H1 (cell line): ENCODE measurements around the gene GPR31. TPM values are rescaled to one million over a fixed set of nuclear protein-coding genes. Genes with fewer than 3 reads are reported as not detected.

Source experiments
- CTCF ChIA-PET: fragments of 300-600 bp; sonication (Branson Sonifier 250); formaldehyde crosslinking; loops from one replicate; lab custom pipeline; 2021; ENCODE audit not compliant: partially characterized antibody; lab: Charles Lee
- POLR2A ChIA-PET: fragments of 300-600 bp; sonication (Branson Sonifier 250); formaldehyde crosslinking; loops from one replicate; lab custom pipeline; 2021; ENCODE audit warnings: inconsistent platforms; ENCODE audit not compliant: partially characterized antibody; lab: Charles Lee
- DNase-seq, 2 experiments: peaks; one replicate each; pipeline versions ENCODE4 v3.0.0 to v3.0.0-alpha.2; 2010 to 2022; ENCODE audit warnings: low spot score in 2 of 2, low read depth in 1 of 2, mixed read lengths in 1 of 2
- FAIRE-seq: peaks from 2 replicates; lab custom pipeline; 2011; peaks lifted over from hg19 to GRCh38; lab: Jason Lieb, UNC
- H2AFZ ChIP-seq: 2 replicates; pipeline ENCODE4 v1.8.1; 2012; ENCODE audit warnings: low read length, inconsistent platforms
- H2AK5ac ChIP-seq: 2 replicates; pipeline ENCODE4 v1.6.1; 2013; ENCODE audit warnings: low read depth, low read length
- H2BK120ac ChIP-seq: replicated peaks from 2 replicates; pipeline ENCODE3; 2013; ENCODE audit warnings: low read depth, low read length, inconsistent platforms
- H2BK12ac ChIP-seq: 2 replicates; pipeline ENCODE4 v1.6.1; 2013; ENCODE audit warnings: low read depth, low read length
- H2BK15ac ChIP-seq: 2 replicates; pipeline ENCODE4 v1.6.1; 2013; ENCODE audit warnings: low read length
- H2BK20ac ChIP-seq: 2 replicates; pipeline ENCODE4 v1.6.1; 2013; ENCODE audit warnings: low read length
- H2BK5ac ChIP-seq: 2 replicates; pipeline ENCODE4 v1.6.1; 2013; ENCODE audit warnings: low read depth, low read length
- H3K14ac ChIP-seq: 2 replicates; pipeline ENCODE4 v1.6.1; 2013; ENCODE audit warnings: inconsistent platforms; ENCODE audit not compliant: insufficient read length
- H3K18ac ChIP-seq: 2 replicates; pipeline ENCODE4 v1.6.1; 2013; ENCODE audit warnings: low read length; ENCODE audit errors: extremely low read depth
- H3K23ac ChIP-seq: 2 replicates; pipeline ENCODE4 v1.6.1; 2013; ENCODE audit warnings: inconsistent platforms; ENCODE audit not compliant: insufficient read length
- H3K23me2 ChIP-seq: 2 replicates; pipeline ENCODE4 v1.6.1; 2013; ENCODE audit warnings: low read depth, low read length
- H3K27ac ChIP-seq: 2 replicates; pipeline ENCODE4 v1.6.1; 2011; ENCODE audit warnings: low read depth, low read length, inconsistent platforms
- H3K27me3 ChIP-seq, 4 experiments: replicated peaks in 1 of 4; 1 replicate in 1 of 4; 2 replicates in 3 of 4; pipeline versions ENCODE4 v1.6.1 to v1.8.1; 2011 to 2013; ENCODE audit warnings: low read length in 3 of 4, mild to moderate bottlenecking in 3 of 4, inconsistent platforms in 2 of 4, mixed read lengths in 2 of 4, moderate library complexity in 1 of 4; ENCODE audit not compliant: control insufficient read depth in 3 of 4, insufficient read depth in 3 of 4; ENCODE audit errors: extremely low read depth in 1 of 4
- H3K36me3 ChIP-seq, 4 experiments: 2 replicates each; pipeline versions ENCODE4 v1.6.1 to v1.8.1; 2011 to 2013; ENCODE audit warnings: mild to moderate bottlenecking in 4 of 4, low read length in 3 of 4, moderate library complexity in 2 of 4, control low read depth in 1 of 4, inconsistent platforms in 1 of 4; ENCODE audit not compliant: insufficient read depth in 4 of 4, control insufficient read depth in 2 of 4
- H3K4ac ChIP-seq: replicated peaks from 2 replicates; pipeline ENCODE3; 2013; ENCODE audit warnings: low read length, low read depth, mixed read lengths, inconsistent platforms; ENCODE audit not compliant: insufficient read length
- H3K4me1 ChIP-seq, 4 experiments: replicated peaks in 1 of 4; 1 replicate in 1 of 4; 2 replicates in 3 of 4; pipeline versions ENCODE4 v1.6.1 to v1.8.1; 2011 to 2013; ENCODE audit warnings: low read length in 3 of 4, inconsistent platforms in 2 of 4, mixed read lengths in 1 of 4; ENCODE audit not compliant: insufficient read depth in 4 of 4, control insufficient read depth in 3 of 4
- H3K4me2 ChIP-seq, 2 experiments: 2 replicates each; pipeline versions ENCODE4 v1.6.1 to v1.8.1; 2011 to 2013; ENCODE audit warnings: low read depth in 2 of 2, low read length in 2 of 2, control low read depth in 1 of 2, inconsistent platforms in 1 of 2, mild to moderate bottlenecking in 1 of 2; ENCODE audit not compliant: insufficient read depth in 1 of 2
- H3K4me3 ChIP-seq, 4 experiments: fragments of 200-600, 300-600 bp in 1 of 4; sonication (generic), shearing (Covaris generic), sonication (Bioruptor Twin) in 1 of 4; 2 replicates each; pipeline versions ENCODE4 v1.5.1 to v1.8.1; 2011 to 2016; ENCODE audit warnings: low read length in 4 of 4, low read depth in 3 of 4, control low read depth in 2 of 4, inconsistent platforms in 2 of 4, mild to moderate bottlenecking in 2 of 4, mixed read lengths in 1 of 4, moderate library complexity in 1 of 4; ENCODE audit not compliant: insufficient read depth in 2 of 4; ENCODE audit errors: extremely low read depth in 1 of 4
- H3K56ac ChIP-seq: replicated peaks from 2 replicates; pipeline ENCODE3; 2013; ENCODE audit warnings: low read depth, mild to moderate bottlenecking, mixed read lengths, low read length, inconsistent platforms; ENCODE audit not compliant: insufficient read length
- H3K79me1 ChIP-seq: 2 replicates; pipeline ENCODE4 v1.6.1; 2013; ENCODE audit warnings: low read depth, low read length, control low read depth
- H3K79me2 ChIP-seq, 2 experiments: 2 replicates each; pipeline versions ENCODE4 v1.6.1 to v1.8.1; 2012 to 2013; ENCODE audit warnings: low read length in 2 of 2, mild to moderate bottlenecking in 2 of 2, inconsistent platforms in 1 of 2; ENCODE audit not compliant: insufficient read depth in 2 of 2, control insufficient read depth in 1 of 2
- H3K9ac ChIP-seq, 4 experiments: replicated peaks in 1 of 4; 1 replicate in 1 of 4; 2 replicates in 3 of 4; pipeline versions ENCODE4 v1.6.1 to v1.8.1; 2011 to 2013; ENCODE audit warnings: low read depth in 3 of 4, low read length in 3 of 4, control low read depth in 2 of 4, mild to moderate bottlenecking in 2 of 4, moderate library complexity in 2 of 4, inconsistent platforms in 1 of 4; ENCODE audit errors: extremely low read depth in 1 of 4
- H3K9me3 ChIP-seq, 2 experiments: 2 replicates each; pipeline versions ENCODE4 v1.6.1 to v1.8.1; 2012 to 2013; ENCODE audit warnings: mild to moderate bottlenecking in 2 of 2, moderate library complexity in 2 of 2, control low read depth in 1 of 2, inconsistent platforms in 1 of 2, low read depth in 1 of 2, low read length in 1 of 2, mixed read lengths in 1 of 2; ENCODE audit not compliant: insufficient read depth in 2 of 2
- H4K20me1 ChIP-seq, 2 experiments: replicated peaks in 1 of 2; 2 replicates each; pipeline versions ENCODE3 to v1.8.1; 2011 to 2013; ENCODE audit warnings: inconsistent platforms in 2 of 2, low read length in 2 of 2, mild to moderate bottlenecking in 1 of 2; ENCODE audit not compliant: insufficient read depth in 2 of 2, control insufficient read depth in 1 of 2
- H4K5ac ChIP-seq: 2 replicates; pipeline ENCODE4 v1.6.1; 2013; ENCODE audit warnings: low read length, low read depth, mixed read lengths, inconsistent platforms; ENCODE audit not compliant: insufficient read length
- H4K8ac ChIP-seq: 2 replicates; pipeline ENCODE4 v1.8.0; 2013; ENCODE audit warnings: mild to moderate bottlenecking, moderate library complexity, low read length, inconsistent platforms; ENCODE audit not compliant: insufficient read depth; ENCODE audit errors: extremely low read depth
- H4K91ac ChIP-seq: replicated peaks from 2 replicates; pipeline ENCODE3; 2013; ENCODE audit warnings: low read length, mixed read lengths, inconsistent platforms; ENCODE audit not compliant: insufficient read length
- BACH1 ChIP-seq: IDR thresholded peaks from 2 replicates; pipeline ENCODE4 v1.6.1; 2012; ENCODE audit warnings: low read length, improper control_type of control experiment
- BRCA1 ChIP-seq: IDR thresholded peaks from 2 replicates; pipeline ENCODE4 v1.6.1; 2012; ENCODE audit warnings: low read depth, low read length, improper control_type of control experiment
- CTBP2 ChIP-seq: IDR thresholded peaks from 2 replicates; pipeline ENCODE4 v1.7.0; 2011; ENCODE audit warnings: borderline replicate concordance, mild to moderate bottlenecking, moderate library complexity, mixed read lengths, low read length; ENCODE audit not compliant: insufficient read depth, insufficient read length
- EP300 ChIP-seq, 2 experiments: IDR thresholded peaks; 1 replicate in 1 of 2; 2 replicates in 1 of 2; pipeline ENCODE4 v1.6.1; 2011 to 2012; ENCODE audit warnings: low read depth in 2 of 2, low read length in 2 of 2, mild to moderate bottlenecking in 2 of 2, borderline replicate concordance in 1 of 2, inconsistent platforms in 1 of 2, moderate library complexity in 1 of 2
- GTF2F1 ChIP-seq: IDR thresholded peaks from 2 replicates; pipeline ENCODE4 v1.6.1; 2012; ENCODE audit warnings: low read depth, low read length, improper control_type of control experiment, borderline replicate concordance
- NANOG ChIP-seq: IDR thresholded peaks from 2 replicates; pipeline ENCODE4 v1.6.1; 2011; ENCODE audit warnings: low read length, low read depth, mild to moderate bottlenecking, inconsistent platforms; ENCODE audit not compliant: insufficient read depth, poor library complexity, severe bottlenecking
- POLR2A ChIP-seq, 2 experiments: IDR thresholded peaks; 1 replicate in 1 of 2; 2 replicates in 1 of 2; pipeline ENCODE4 v1.6.1; 2011; ENCODE audit warnings: low read depth in 2 of 2, low read length in 2 of 2, mild to moderate bottlenecking in 2 of 2; ENCODE audit errors: control extremely low read depth in 1 of 2
- POU5F1 ChIP-seq: IDR thresholded peaks from 2 replicates; pipeline ENCODE4 v1.6.1; 2011; ENCODE audit warnings: low read depth, mild to moderate bottlenecking, low read length, moderate library complexity
- RXRA ChIP-seq: IDR thresholded peaks from 2 replicates; pipeline ENCODE4 v1.6.1; 2011; ENCODE audit warnings: low read depth, mild to moderate bottlenecking, low read length, moderate library complexity; ENCODE audit not compliant: insufficient read depth
- SIN3A ChIP-seq, 2 experiments: IDR thresholded peaks in 1 of 2; conservative IDR thresholded peaks in 1 of 2; 2 replicates each; pipeline ENCODE4 v1.6.1; 2011 to 2012; ENCODE audit warnings: low read length in 2 of 2, improper control_type of control experiment in 1 of 2, low read depth in 1 of 2, mild to moderate bottlenecking in 1 of 2
- SP2 ChIP-seq: IDR thresholded peaks from 2 replicates; pipeline ENCODE4 v1.6.1; 2012; ENCODE audit warnings: mild to moderate bottlenecking, low read length, inconsistent platforms
- WGBS, 2 experiments: shearing (Covaris generic) in 1 of 2; methylation state at CpG; one replicate each; pipeline versions ENCODE4 v1.1.6 to v1.1.7; 2013 to 2015; ENCODE audit warnings: low lambda C conversion rate in 2 of 2, mixed read lengths in 2 of 2, inconsistent platforms in 1 of 2, low coverage in 1 of 2, missing lambda C conversion rate in 1 of 2; ENCODE audit not compliant: insufficient replicate concordance in 2 of 2, insufficient coverage in 1 of 2, insufficient read length in 1 of 2; ENCODE audit errors: extremely low coverage in 1 of 2, missing lambda C conversion rate in 1 of 2; 5-methylcytosine and 5-hydroxymethylcytosine counted together
- polyA plus RNA-seq, 7 experiments: library from polyadenylated mRNA; depleted of rRNA in 3 of 7; stranded (reverse) in 5 of 7; unstranded in 2 of 7; fragments of >200 nt in 5 of 7; fragments of 200-250 nt in 2 of 7; gene quantifications; 1 replicate in 5 of 7; 2 replicates in 1 of 7; 4 replicates in 1 of 7; pipeline versions ENCODE4 v1.2.1 to v1.2.3, GENCODE V29; 2011 to 2013; ENCODE audit warnings: missing spikeins in 2 of 7, mixed read lengths in 2 of 7
- total RNA-seq: library from RNA; stranded (reverse); fragmentation: NEBNext Ultra II Directional; extraction: Animal tissue kit (Norgen Biotek cat#: 25700); gene quantifications from 2 replicates; pipeline ENCODE4 v1.2.1, GENCODE V29; 2021
- TF ChIP-seq, protein P1 (sequence below): IDR thresholded peaks from 2 replicates; pipeline ENCODE4 v1.6.1; 2012; ENCODE audit warnings: inconsistent platforms
- TF ChIP-seq, protein P2 (sequence below): IDR thresholded peaks from 2 replicates; pipeline ENCODE4 v1.6.1; 2011; ENCODE audit warnings: low read depth, mild to moderate bottlenecking, low read length; ENCODE audit not compliant: insufficient read depth

GPR31 gene
- total and polyA plus RNA-seq, 2 of the 8 experiments (the other 6 are each of a cell fraction or from before 2014, with no cell fraction given), result not detected

DNA sequence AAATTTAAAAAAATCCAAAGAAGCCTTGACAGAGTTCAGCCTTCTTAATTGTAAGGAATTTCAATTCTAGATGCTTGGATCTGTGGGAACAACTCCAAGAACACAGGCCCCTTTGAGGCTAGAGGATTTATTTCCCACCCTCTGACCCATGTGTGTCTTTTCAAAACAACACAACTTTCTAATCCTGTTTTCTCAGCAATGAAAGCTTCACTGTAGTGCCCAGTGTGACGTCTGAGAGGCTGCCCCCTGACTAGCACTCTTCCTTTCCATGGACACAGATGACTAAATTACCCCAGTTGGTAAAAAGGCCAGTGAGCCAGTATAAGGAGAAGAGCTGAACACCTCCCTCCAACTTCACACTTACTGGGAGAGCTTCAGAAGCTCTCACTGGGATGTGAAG, 51.4 kb downstream of the GPR31 start:
- POLR2A ChIA-PET, result no interaction called here
- CTCF ChIA-PET, result interaction anchor here (1.1 to 1.6 kb wide), 2 partner anchors 10 to 60 kb away, joined by 3 to 5 read pairs; no protein-coding TSS in a partner anchor
- TF ChIP-seq POU5F1, result no peak
- TF ChIP-seq BACH1, result no peak
- no peak for TF ChIP-seq BRCA1
- TF ChIP-seq SP2, result no peak
- TF ChIP-seq, protein P1, sequence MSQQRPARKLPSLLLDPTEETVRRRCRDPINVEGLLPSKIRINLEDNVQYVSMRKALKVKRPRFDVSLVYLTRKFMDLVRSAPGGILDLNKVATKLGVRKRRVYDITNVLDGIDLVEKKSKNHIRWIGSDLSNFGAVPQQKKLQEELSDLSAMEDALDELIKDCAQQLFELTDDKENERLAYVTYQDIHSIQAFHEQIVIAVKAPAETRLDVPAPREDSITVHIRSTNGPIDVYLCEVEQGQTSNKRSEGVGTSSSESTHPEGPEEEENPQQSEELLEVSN, result no peak
- TF ChIP-seq CTBP2, result no peak
- no peak for TF ChIP-seq GTF2F1
- TF ChIP-seq POLR2A (IDR thresholded peaks at IDR 0.05; ENCODE audit: control extremely low read depth in 1 of 2, low read depth in 2 of 2, low read length in 2 of 2), result no peak
- TF ChIP-seq SIN3A (conservative IDR thresholded peaks at IDR 0.05 in 1 of 2, IDR thresholded peaks at IDR 0.05 in 1 of 2; ENCODE audit: low read depth in 1 of 2, low read length in 2 of 2), result no peak
- TF ChIP-seq NANOG, result no peak
- TF ChIP-seq RXRA, result no peak
- TF ChIP-seq, protein P2, sequence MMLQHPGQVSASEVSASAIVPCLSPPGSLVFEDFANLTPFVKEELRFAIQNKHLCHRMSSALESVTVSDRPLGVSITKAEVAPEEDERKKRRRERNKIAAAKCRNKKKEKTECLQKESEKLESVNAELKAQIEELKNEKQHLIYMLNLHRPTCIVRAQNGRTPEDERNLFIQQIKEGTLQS, result no peak
- TF ChIP-seq EP300 (IDR thresholded peaks at IDR 0.05; ENCODE audit: borderline replicate concordance in 1 of 2, low read depth in 2 of 2, low read length in 2 of 2), result no peak

More for the DNA sequence above, 51.4 kb downstream of the GPR31 start:
- H3K27ac ChIP-seq, result no peak overlapping the region
- H3K4ac ChIP-seq, result no peak overlapping the region
- no peaks in the 10 kb centered on the region for H4K20me1 ChIP-seq
- no peak overlapping the region for H2BK12ac ChIP-seq
- no peak overlapping the region for H2BK15ac ChIP-seq
- H3K4me1 ChIP-seq, result no peaks in the 10 kb centered on the region; a peak in 1 of 7 replicates
- no peaks in the 10 kb centered on the region for H3K79me2 ChIP-seq
- H3K23me2 ChIP-seq, result no peaks in the 10 kb centered on the region
- H3K36me3 ChIP-seq, result no peaks in the 10 kb centered on the region
- H3K4me2 ChIP-seq, result no peak overlapping the region
- WGBS, 2 experiments, result 93% methylated on average over 1 of the region's 1 CpG; no CpG with 5 or more reads in 1 of the 2 experiments
- H2BK120ac ChIP-seq, result no peak overlapping the region
- H2AK5ac ChIP-seq, result no peak overlapping the region
- no peaks in the 10 kb centered on the region for H3K9me3 ChIP-seq
- H3K79me1 ChIP-seq, result no peaks in the 10 kb centered on the region
- H3K56ac ChIP-seq, result no peak overlapping the region
- H3K14ac ChIP-seq, result no peak overlapping the region
- no peak overlapping the region for H2AFZ ChIP-seq
- no peak overlapping the region for H3K4me3 ChIP-seq
- H3K9ac ChIP-seq, result no peak overlapping the region
- H4K5ac ChIP-seq, result no peak overlapping the region
- H3K18ac ChIP-seq, result no peak overlapping the region
- H4K91ac ChIP-seq, result no peak overlapping the region
- no peak for FAIRE-seq
- H2BK20ac ChIP-seq, result no peak overlapping the region
- H4K8ac ChIP-seq, result no peak overlapping the region
- DNase-seq, result no peak
- no peak overlapping the region for H3K23ac ChIP-seq
- peaks cover 0 to 1% (median 0%) of the 10 kb centered on the region in 4 experiments; a peak in 1 of 7 replicates for H3K27me3 ChIP-seq
- no peak overlapping the region for H2BK5ac ChIP-seq
